T-helper 2 cell treated with Interferon-gamma antibody and Interleukin-4, amounts not matched to agents 100 ng/mL and 5 ng/mL, for 36 hours (primary cell): Measurements from ENCODE around the gene HGS. TPM values are rescaled to one million over a fixed set of nuclear protein-coding genes. Genes with fewer than 3 reads are reported as not detected.
"Not testable (repeated sequence)": the region's sequence is repeated elsewhere in the genome, so short reads cannot be mapped to it uniquely, and the experiment has no call there.

ENCODE experiments used
- intact Hi-C: fragments of 100-400 bp; cut with micrococcal nuclease; formaldehyde crosslinking; loops from one replicate; pipeline ENCODE4 v1.15.1; 2023
- total RNA-seq: library from RNA; stranded (reverse); gene quantifications from 2 replicates; pipeline ENCODE4 v1.2.3, GENCODE V29; 2022

HGS gene
- total RNA-seq, 1 donor from 2014 or later, result 118 TPM

DNA sequence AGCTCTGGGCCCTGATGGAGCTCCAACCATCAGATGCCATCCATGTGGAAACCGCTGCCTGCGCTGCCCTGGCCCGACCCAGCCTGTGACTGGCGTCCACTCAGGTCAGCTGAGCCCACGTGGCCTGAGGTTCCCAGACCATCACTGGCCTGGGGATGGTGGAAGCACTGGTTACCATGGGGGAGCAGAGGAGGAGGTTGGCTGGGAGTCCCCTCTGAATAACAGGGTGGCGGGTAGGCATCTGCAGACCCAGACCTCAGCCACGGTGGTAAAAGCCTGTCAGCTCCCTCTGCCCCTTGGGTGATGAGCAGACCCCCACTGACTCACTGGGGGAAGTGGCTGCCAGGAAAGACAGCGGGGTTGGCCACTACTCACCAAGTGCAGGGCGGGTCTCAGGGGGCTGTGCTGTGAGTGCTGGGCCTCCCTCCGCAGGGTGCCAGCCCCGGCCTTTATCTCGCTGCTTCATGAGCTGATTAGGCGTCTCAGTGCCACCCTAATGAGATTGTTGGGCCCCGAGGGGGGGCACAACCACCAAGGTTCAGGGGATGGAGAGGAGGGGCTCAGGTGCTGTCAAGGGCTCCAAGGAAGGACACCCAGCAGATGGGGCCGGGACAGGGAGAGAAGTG is 27.6 kb upstream of the HGS start, which contains the start of gene PDE6G:
TSS of gene PDE6G (minus strand) at position 425 of the 626 bp plus-strand sequence. CDS start 3,237 bp downstream, outside the sequence.
- intact Hi-C loops, result no loop called here

DNA sequence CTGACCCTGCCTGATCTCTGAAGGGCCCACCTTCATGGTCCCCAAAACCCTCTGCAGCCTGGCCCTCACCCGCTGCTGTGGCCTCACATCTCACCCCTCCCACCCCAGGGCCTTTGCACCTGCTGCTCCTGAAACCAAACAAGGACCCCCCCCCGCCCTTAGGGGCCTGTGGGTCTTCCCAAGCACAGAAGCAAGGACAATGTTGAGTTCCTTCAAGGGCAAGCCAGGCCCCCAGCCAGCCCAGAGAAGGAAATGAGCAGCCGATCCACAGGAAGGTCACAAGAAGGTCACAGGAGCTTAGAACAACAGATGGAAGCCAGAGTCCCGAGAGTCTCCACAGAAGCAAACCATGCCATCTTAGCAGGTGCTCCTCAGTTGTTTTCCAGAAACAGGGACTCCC is 27.0 kb upstream of the HGS start:
- intact Hi-C loops, result no loop called here

DNA sequence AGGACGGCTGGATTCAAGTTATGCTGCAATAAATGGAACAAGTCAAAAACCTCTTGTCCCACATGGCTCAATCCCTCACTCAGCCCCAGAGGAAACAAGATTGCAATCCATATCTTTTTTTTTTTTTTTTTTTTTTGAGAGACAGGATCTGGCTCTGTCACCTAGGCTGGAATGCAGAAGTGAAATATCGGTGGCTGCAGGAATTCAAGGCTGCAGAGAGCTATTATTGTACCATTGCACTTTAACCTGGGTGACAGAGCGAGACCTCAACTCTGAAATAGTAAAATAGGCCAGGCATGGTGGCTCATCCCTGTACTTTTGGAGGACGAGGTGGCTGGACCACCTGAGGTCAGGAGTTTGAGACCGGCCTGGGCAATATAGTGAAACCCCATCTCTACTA is 24.8 kb upstream of the HGS start:
- intact Hi-C loops, result no loop called here

GRCh38 chr17:81660441-81660840 is 23.4 kb upstream of the HGS start:
- intact Hi-C loops, result no loop called here

GRCh38 chr17:81662002-81662401 is 21.8 kb upstream of the HGS start:
- intact Hi-C loops, result no loop called here

DNA sequence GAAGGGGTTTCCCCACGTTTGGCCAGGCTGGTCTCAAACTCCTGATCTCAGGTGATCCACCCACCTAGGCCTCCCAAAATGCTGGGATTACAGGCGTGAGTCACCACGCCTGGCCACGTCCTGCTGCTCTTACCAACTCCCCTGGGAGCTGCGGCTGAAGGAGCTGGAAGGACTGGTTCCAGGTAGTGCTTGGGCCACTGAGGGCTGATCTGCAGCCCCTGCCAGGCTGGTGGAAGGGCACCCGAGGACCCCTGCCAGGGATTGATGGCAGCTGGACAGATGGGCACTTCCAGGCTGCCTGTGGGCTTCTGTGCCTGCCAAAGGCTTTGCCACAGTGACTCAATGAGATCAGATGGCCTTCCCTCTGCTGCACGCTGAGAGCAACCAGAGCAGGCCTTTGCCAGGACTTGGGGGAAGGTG is 19.8 kb upstream of the HGS start:
- intact Hi-C loops, result no loop called here

DNA sequence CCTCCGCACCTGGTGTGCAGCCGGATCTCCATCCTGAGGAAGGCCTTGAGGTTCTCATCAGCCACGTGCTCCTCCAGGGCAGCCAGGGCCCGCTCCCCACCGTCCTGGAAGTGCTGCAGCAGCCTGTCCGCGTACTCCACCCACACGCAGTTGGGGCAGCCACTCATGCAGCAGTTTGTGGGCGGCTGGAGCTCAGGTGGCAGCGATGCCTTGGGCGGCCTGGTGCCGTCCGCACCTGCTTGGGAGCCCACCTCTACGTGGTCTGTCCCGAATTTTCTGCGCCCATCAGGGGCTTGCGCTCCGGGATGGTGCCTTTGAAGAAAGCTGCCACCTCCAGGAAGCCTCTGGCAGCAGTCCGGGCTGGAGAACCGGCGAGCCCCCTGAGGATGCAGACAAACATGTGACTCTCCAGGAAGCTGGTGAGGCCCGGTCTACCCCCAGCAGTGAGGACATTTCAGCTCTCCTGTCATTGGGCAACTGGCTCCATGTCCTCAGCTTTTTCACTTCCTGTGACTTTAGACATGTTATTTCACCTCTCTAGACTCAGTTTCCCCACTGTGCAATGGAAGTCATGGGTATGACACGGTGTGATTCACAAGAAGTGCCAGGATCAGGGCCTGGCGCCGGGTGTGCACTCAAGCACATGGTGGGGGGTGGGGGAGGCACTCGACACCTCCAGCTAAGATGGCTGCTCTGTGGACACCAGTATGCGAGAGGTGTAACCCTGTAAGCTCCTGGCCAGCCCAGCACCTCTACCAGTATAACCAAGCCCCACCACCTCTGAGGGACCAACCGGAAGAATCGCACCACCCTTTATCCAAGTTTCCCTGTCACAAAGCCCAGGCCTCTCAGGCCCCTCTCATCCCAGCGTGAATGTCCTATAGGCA is 18.4 kb upstream of the HGS start:
- intact Hi-C loops, result loop anchor here (2.0 kb wide), 2 partner anchors 17 to 29 kb away; partner anchors contain the start of genes ARL16, NPLOC4 and TSPAN10

GRCh38 chr17:81666092-81666341 is 17.8 kb upstream of the HGS start:
- intact Hi-C loops, result loop anchor here (2.0 kb wide), 2 partner anchors 17 to 29 kb away; partner anchors contain the start of genes ARL16, NPLOC4 and TSPAN10

DNA sequence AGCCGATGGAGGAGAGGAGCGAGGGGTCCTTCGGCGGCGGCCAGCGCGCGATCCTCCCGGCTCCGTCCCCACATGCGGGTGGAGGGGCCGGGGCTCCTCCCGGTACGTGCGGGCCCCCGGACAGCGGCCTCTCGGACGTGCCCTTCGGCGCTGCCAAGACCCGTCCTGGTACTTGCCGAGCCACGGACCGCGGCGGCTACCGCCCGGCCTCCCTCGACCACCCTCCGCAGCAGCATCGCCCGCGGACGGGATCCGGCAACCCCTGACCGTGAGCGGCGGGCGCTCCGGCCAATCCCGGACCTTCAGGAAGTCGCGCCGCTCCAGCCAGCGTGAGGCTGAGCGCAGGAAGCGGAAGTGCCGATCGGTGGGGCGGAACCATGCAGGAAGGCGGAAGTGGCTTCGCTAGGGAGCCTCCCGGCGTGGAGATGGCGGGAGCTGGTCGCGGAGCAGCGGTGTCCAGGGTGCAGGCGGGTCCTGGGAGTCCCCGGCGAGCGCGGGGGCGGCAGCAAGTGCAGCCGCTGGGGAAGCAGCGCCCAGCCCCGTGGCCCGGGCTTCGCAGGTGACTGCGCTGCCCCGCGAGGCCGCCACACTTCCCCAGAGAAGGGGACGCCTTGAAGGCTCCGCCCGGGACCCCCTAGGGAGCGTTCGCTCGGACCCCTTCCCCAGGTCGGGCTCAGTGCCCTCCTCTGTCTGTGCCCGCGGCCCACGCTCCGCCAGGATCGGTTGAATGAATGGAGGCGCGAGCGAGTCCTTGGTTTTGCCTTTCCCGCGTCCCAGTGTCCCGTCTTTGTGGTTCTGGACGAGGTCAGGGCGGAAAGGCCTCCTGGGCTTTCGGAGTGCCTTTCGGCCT is 17.2 kb upstream of the HGS start, which contains the start of the genes CCDC137 and OXLD1:
TSS of gene CCDC137 (plus strand) at position 396 of the 850 bp plus-strand sequence. CDS start at position 426, 30 bp downstream.
TSS of gene OXLD1 (minus strand) at position 264 of the 850 bp plus-strand sequence. CDS start at position 236, 28 bp downstream.
- intact Hi-C loops, result loop anchor here (2.0 kb wide), 2 partner anchors 16 to 30 kb away; partner anchors contain the start of genes ARL16, NPLOC4 and TSPAN10

- intact Hi-C loops, result loop anchor here (2.0 kb wide), 2 partner anchors 15 to 31 kb away; partner anchors contain the start of genes ARL16, NPLOC4 and TSPAN10
These were observed 16.1 kb upstream of the HGS start for GRCh38 chr17:81667754-81668153.

- intact Hi-C loops, result no loop called here
These were observed 11.3 kb upstream of the HGS start for GRCh38 chr17:81672504-81672903.

- intact Hi-C loops, result no loop called here
These were observed 10.9 kb upstream of the HGS start for GRCh38 chr17:81672954-81673353.

- intact Hi-C loops, result no loop called here
These were observed 10.1 kb upstream of the HGS start for GRCh38 chr17:81673561-81674258.

DNA sequence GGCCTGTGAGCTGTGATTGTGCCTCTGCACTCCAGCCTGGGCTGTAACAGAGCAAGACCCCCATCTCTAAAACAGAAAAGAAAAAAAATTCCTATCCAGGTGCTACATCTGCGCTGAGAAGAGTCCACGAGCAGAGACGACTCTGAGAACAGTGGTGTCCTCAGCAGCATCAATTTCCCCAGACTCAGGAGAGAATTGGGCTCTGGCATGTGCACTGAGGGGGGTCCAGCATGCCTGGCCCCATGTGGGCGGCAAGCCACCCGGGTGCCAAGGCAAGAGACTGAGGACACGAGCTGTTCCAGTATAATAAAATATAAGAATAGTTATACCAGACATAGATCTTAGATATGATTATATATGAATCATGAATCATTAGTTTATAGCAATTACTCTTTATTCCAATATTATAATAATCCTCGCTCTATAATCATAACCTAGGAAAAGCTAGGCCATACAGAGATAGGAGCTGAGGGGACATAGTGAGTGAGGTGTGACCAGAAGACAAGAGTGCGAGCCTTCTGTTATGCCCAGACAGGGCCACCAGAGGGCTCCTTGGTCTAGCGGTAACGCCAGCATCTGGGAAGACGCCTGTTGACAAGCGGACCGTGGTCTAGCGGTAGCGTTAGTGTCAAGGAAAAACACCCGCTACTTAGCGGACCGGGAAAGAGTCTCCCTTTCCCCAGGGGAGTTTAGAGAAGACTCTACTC is 8.1 kb upstream of the HGS start:
- intact Hi-C loops, result not testable (repeated sequence)

- intact Hi-C loops, result no loop called here
These were observed 6.9 kb upstream of the HGS start for GRCh38 chr17:81676906-81677305.

DNA sequence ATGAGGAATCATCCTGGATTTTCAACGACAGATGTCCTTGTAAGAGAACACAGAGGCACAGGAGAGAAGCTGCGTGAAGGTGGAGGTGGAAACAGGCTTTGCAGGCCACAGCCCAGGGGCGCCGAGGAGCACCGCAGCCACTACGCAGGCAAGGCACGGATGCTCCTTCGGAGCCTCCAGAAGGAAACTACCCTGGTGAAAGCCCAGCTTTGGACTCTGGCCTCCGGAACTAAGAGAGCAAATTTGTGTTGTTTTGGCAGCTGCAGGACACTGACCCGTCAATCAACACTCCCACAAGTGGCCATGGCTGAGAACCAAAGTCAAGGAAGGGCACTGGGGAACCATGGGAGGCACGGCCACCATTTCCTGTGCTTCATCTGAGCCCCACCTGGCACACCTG is 3.7 kb upstream of the HGS start:
- intact Hi-C loops, result no loop called here

GRCh38 chr17:81681672-81682071 is 2.1 kb upstream of the HGS start:
- intact Hi-C loops, result loop anchor here (2.0 kb wide), 2 partner anchors 15 to 129 kb away; partner anchors contain the start of genes CCDC137, FAAP100 and OXLD1

DNA sequence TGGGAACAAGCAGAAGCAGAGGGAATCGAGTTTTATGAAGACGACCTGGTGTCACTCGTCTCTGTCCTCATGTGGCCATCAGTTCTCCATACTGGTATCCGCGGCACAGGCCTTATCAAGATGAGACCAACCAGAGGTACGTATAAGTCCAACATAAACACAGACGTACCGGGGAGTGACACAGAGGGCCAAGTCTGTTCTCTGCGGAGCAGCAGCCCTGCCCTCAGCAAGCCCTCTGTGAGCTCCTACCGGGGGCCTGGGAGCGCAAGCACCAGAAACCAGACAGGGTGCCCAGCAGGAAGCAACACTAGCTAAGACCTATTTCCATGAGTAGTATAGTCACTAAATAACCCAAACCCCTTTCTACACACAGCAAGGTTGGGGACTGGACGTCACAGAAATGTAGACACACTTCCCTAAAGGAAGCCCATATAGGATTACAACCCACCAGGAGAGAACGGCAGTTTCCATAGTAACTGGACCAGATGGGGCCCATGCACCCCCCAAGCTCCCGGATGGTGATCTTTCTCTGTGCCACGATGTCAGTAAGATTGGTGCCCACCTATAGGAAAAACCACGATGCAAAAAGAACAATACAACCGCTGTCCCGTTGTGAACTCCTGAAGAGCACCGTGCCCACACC is 1.1 kb upstream of the HGS start:
- intact Hi-C loops, result loop anchor here (2.0 kb wide), 2 partner anchors 16 to 130 kb away; partner anchors contain the start of genes CCDC137, FAAP100 and OXLD1

- intact Hi-C loops, result loop anchor here (2.0 kb wide), 2 partner anchors 16 to 130 kb away; partner anchors contain the start of genes CCDC137, FAAP100 and OXLD1
These were observed 615 bp upstream of the HGS start for GRCh38 chr17:81683208-81683583.
